ENCODE measurements around the gene CCDC86. TPM values are rescaled to one million over a fixed set of nuclear protein-coding genes. Genes with fewer than 3 reads are reported as not detected.

The CCDC86 gene
- total RNA-seq, 1 experiment from 2014 or later: 55.9 TPM

DNA sequence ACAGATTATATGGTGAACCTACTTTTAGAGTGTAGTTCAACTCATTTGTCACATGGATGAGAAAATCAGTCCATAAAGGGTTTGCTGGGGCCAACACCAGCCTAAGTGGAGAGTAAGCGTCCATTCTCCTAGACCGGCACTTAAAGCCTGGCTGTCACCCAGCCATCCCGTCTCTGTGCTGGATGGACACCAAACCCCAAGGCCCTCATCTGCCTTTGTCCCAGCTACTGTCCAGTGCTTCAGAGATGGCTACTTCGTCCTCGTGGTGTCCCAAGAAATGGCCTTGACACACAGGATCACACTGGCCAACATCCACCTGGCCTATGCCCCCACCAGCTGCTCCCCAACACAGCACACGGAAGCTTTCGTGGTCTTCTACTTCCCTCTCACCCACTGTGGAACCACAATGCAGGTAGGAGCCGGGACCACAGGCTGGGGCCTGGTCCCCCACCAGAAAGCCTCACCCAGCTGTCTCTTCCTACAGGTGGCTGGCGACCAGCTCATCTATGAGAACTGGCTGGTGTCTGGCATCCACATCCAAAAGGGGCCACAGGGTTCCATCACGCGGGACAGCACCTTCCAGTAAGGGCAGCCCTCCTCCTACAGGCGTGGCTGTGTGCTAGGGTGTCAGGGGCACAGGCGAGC lies 28.9 kb downstream of the CCDC86 start:
- Histone ChIP-seq H3K36me3 (ENCODE audit: control insufficient read depth, insufficient read depth, low read length) (no peaks in the 10 kb centered on the region), H3K27me3 (replicated peaks; ENCODE audit: control insufficient read depth, insufficient read depth, low read length) (no peaks in the 10 kb centered on the region), H3K4me1 (no peaks in the 10 kb centered on the region), H3K4me3 (ENCODE audit: low read depth, low read length) (no peak overlapping the region), H3K9me3 (no peaks in the 10 kb centered on the region)
- peaks cover 7% of the 10 kb centered on the region for H3K4me1 Mint-ChIP-seq (ENCODE audit: low read depth, unreplicated experiment)
- H3K4me3 Mint-ChIP-seq (ENCODE audit: unreplicated experiment): no peak overlapping the region
- TF ChIP-seq, protein P1, sequence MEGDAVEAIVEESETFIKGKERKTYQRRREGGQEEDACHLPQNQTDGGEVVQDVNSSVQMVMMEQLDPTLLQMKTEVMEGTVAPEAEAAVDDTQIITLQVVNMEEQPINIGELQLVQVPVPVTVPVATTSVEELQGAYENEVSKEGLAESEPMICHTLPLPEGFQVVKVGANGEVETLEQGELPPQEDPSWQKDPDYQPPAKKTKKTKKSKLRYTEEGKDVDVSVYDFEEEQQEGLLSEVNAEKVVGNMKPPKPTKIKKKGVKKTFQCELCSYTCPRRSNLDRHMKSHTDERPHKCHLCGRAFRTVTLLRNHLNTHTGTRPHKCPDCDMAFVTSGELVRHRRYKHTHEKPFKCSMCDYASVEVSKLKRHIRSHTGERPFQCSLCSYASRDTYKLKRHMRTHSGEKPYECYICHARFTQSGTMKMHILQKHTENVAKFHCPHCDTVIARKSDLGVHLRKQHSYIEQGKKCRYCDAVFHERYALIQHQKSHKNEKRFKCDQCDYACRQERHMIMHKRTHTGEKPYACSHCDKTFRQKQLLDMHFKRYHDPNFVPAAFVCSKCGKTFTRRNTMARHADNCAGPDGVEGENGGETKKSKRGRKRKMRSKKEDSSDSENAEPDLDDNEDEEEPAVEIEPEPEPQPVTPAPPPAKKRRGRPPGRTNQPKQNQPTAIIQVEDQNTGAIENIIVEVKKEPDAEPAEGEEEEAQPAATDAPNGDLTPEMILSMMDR (IDR thresholded peaks at IDR 0.05; ENCODE audit: insufficient read depth in 1 of 2, low read depth in 1 of 2, low read length in 1 of 2, severe bottlenecking in 1 of 2, unreplicated experiment in 1 of 2): no peak
- intact Hi-C loops (cut with micrococcal nuclease; ENCODE audit: unreplicated experiment): no loop called here
- DNase-seq: no peak
- no peaks in the 10 kb centered on the region for H3K36me3 Mint-ChIP-seq (ENCODE audit: insufficient read depth, unreplicated experiment)
- H3K27me3 Mint-ChIP-seq (ENCODE audit: insufficient read depth, unreplicated experiment): no peaks in the 10 kb centered on the region
- ChIA-PET CTCF (interaction anchor here (1.1 kb wide), 1 partner anchor 18 kb away, joined by 4 read pairs; no protein-coding TSS in a partner anchor), POLR2A (no interaction called here)
- no peak overlapping the region for H3K27ac Mint-ChIP-seq (ENCODE audit: unreplicated experiment)
- no TSS peak for BruUV-seq (replicated peaks)
- no peaks in the 10 kb centered on the region for H3K9me3 Mint-ChIP-seq (ENCODE audit: unreplicated experiment)

DNA sequence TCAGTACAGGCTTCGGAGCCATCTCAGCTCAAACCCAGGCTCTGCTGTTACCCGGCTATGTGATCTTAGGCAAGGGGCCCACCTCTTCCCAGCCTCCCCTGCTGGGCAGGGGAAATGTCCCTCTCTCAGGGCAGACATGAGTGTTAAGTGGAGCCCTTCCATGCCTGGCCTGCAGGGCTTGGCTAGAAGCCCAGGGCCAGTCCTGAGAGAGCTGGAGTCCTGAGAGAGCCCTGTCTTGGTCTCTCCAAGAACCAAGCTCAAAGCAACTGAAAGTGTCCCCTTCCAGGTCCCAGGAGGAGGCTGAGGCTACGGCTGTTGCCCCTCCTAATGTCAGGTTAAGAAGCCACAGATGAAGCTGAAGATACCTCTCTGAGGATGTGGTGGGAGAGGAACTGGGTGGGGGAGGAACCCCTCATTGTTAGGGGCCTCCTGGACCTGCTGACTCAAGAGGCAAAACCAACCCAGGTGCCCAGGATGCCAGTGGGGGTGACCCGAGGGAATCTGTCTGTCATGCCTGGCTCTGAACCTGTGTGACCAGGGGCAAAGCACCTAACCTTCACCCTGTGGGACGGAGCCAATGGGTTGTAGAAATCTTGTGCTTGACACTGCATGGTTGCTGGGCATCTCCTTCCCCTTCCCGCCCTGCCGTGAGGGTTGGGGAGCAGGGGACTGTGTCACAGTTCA lies 29.6 kb downstream of the CCDC86 start:
- H3K27ac Mint-ChIP-seq (ENCODE audit: unreplicated experiment): no peak overlapping the region
- intact Hi-C loops (cut with micrococcal nuclease; ENCODE audit: unreplicated experiment): no loop called here
- CTCF ChIA-PET: interaction anchor here (0.9 to 1.1 kb wide), 2 partner anchors 16 to 18 kb away, joined by 4 to 5 read pairs; no protein-coding TSS in a partner anchor

More for the DNA sequence above, 29.6 kb downstream of the CCDC86 start:
- no peak for DNase-seq
- POLR2A ChIA-PET: no interaction called here
- no peak overlapping the region for H3K4me3 ChIP-seq (ENCODE audit: low read depth, low read length)
- no peaks in the 10 kb centered on the region for H3K4me1 ChIP-seq
- no peaks in the 10 kb centered on the region for H3K27me3 Mint-ChIP-seq (ENCODE audit: insufficient read depth, unreplicated experiment)
- TF ChIP-seq, protein P1 (IDR thresholded peaks at IDR 0.05; ENCODE audit: insufficient read depth in 1 of 2, low read depth in 1 of 2, low read length in 1 of 2, severe bottlenecking in 1 of 2, unreplicated experiment in 1 of 2): no peak
- H3K4me3 Mint-ChIP-seq (ENCODE audit: unreplicated experiment): no peak overlapping the region
- H3K4me1 Mint-ChIP-seq (ENCODE audit: low read depth, unreplicated experiment): peaks cover 5% of the 10 kb centered on the region
- BruUV-seq (replicated peaks): no TSS peak
- H3K36me3 ChIP-seq (ENCODE audit: control insufficient read depth, insufficient read depth, low read length): no peaks in the 10 kb centered on the region
- no peaks in the 10 kb centered on the region for H3K9me3 Mint-ChIP-seq (ENCODE audit: unreplicated experiment)
- no peaks in the 10 kb centered on the region for H3K36me3 Mint-ChIP-seq (ENCODE audit: insufficient read depth, unreplicated experiment)
- H3K27me3 ChIP-seq (replicated peaks; ENCODE audit: control insufficient read depth, insufficient read depth, low read length): no peaks in the 10 kb centered on the region
- H3K9me3 ChIP-seq: no peaks in the 10 kb centered on the region

Measured in Caco-2 (cell line).